Measurements from ENCODE around the gene ECI1.

ECI1 gene

GRCh38 chr16:2191446-2191706 is 60.0 kb downstream of the ECI1 start:
- no peak for DNase-seq

DNA sequence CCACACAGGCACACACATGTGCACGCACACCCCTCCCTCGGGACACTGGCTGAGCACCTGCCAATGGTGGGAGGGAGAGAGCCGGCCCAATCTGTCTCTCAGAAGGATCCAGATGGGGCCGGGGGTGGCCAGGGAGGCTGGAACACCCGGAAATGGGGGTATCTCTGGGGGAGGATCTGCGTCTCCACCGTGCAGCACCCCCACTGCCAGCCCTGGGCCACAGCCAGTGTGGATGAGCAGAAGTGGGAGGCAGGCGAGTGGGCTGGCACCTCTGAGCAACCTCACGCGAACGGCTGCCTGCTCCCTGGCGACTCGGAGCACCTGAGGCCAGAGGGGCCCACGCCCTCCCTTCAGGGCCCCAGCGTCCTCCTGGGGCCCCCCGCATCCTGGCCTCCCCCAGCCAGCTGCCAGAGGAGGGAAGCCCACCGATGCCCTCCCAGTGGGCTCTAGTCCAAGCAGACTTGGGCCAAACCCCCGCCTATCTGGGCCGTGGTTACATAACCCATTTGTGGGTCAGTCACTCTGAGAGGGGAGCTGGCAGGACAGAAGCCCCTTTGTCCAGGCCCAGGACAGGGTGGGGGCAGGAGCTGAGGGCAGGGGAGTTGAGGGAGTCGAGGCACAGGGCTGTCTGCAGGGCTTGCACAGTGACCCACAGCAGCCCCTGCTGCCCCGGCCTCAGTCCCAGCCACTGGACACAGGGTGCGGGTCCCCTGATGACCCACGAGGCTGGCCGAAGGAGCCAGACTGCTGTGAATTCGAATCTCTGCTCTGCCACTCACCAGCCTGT is 60.5 kb downstream of the ECI1 start:
- DNase-seq, result no peak

- no peak for DNase-seq
Measured at GRCh38 chr16:2190002-2190658, 61.3 kb downstream of the ECI1 start.
